B cell (primary cell): Measurements from ENCODE around the gene ATP6V1D. TPM values are rescaled to one million over a fixed set of nuclear protein-coding genes. Genes with fewer than 3 reads are reported as not detected.

Experiments used
- ATAC-seq: fragments of 200-7000 bp; cut with Tn5 transposase; one replicate; pipeline ENCODE4 v1.10.0; 2021; ENCODE audit warnings: low read depth, mild to moderate bottlenecking, moderate number of reproducible peaks, moderate library complexity
- CTCF ChIA-PET: fragments of 350-600 bp; sonication (Branson Sonifier 250); formaldehyde crosslinking; loops from one replicate; lab custom pipeline; 2021; ENCODE audit warnings: antibody characterized with exemption, inconsistent platforms; lab: Charles Lee
- POLR2A ChIA-PET: fragments of 350-600 bp; sonication (Branson Sonifier 250); formaldehyde crosslinking; loops from one replicate; lab custom pipeline; 2021; ENCODE audit warnings: antibody characterized with exemption; lab: Charles Lee
- DNase-seq: peaks from one replicate; pipeline ENCODE4 v3.0.0; 2013
- H2AFZ ChIP-seq: 2 replicates; pipeline ENCODE4 v1.6.1; 2012; ENCODE audit warnings: mild to moderate bottlenecking, low read depth, low read length; ENCODE audit not compliant: insufficient read depth, poor library complexity, severe bottlenecking
- H3K27ac ChIP-seq, 2 donors: 1 replicate in 1 of 2; 2 replicates in 1 of 2; pipeline ENCODE4 v1.5.1; 2012 to 2013; ENCODE audit warnings: low read length in 2 of 2, mild to moderate bottlenecking in 2 of 2, moderate library complexity in 1 of 2
- H3K27me3 ChIP-seq, 4 experiments: fragments of 200-600 bp in 1 of 4; sonication (generic) in 1 of 4; replicated peaks in 1 of 4; 1 replicate in 2 of 4; 2 replicates in 2 of 4; pipeline versions ENCODE4 v1.6.1 to v1.7.0; 2013 to 2016; ENCODE audit warnings: low read length in 3 of 4, mild to moderate bottlenecking in 2 of 4, mixed read lengths in 1 of 4, moderate library complexity in 1 of 4; ENCODE audit not compliant: insufficient read depth in 4 of 4, control insufficient read depth in 3 of 4; ENCODE audit errors: control extremely low read depth in 1 of 4
- H3K36me3 ChIP-seq, 2 experiments: replicated peaks in 1 of 2; 1 replicate in 1 of 2; 2 replicates in 1 of 2; pipeline versions ENCODE4 v1.6.1 to v1.7.1; 2013; ENCODE audit warnings: low read length in 1 of 2; ENCODE audit not compliant: insufficient read depth in 2 of 2, control insufficient read depth in 1 of 2; ENCODE audit errors: control extremely low read depth in 1 of 2, extremely low read depth in 1 of 2
- H3K4me1 ChIP-seq, 2 donors: fragments of 200-600 bp in 1 of 2; sonication (generic) in 1 of 2; 1 replicate in 1 of 2; 2 replicates in 1 of 2; pipeline versions ENCODE4 v1.5.1 to v1.6.1; 2013 to 2017; ENCODE audit warnings: low read length in 2 of 2; ENCODE audit not compliant: control insufficient read depth in 2 of 2, insufficient read depth in 2 of 2
- H3K4me2 ChIP-seq: replicated peaks from 2 replicates; pipeline ENCODE3; 2012; ENCODE audit warnings: mild to moderate bottlenecking, low read depth, low read length; ENCODE audit not compliant: poor library complexity, severe bottlenecking
- H3K4me3 ChIP-seq, 5 experiments: fragments of 200-600 bp in 1 of 5; sonication (generic) in 1 of 5; 1 replicate in 3 of 5; 2 replicates in 2 of 5; pipeline versions ENCODE4 v1.5.1 to v1.7.0; 2011 to 2016; ENCODE audit warnings: low read length in 4 of 5, mild to moderate bottlenecking in 4 of 5, low read depth in 2 of 5, control low read depth in 1 of 5, moderate library complexity in 1 of 5; ENCODE audit not compliant: insufficient read depth in 1 of 5; ENCODE audit errors: control extremely low read depth in 1 of 5, extremely low read depth in 1 of 5
- H3K79me2 ChIP-seq: fragments of 200-600 bp; sonication (generic); one replicate; pipeline ENCODE4 v1.6.0; 2016; ENCODE audit warnings: low read length; ENCODE audit not compliant: control insufficient read depth, insufficient read depth
- H3K9ac ChIP-seq: fragments of 200-600 bp; sonication (generic); 2 replicates; pipeline ENCODE4 v1.6.1; 2017; ENCODE audit warnings: mild to moderate bottlenecking, low read length, moderate library complexity
- H3K9me3 ChIP-seq, 3 donors: one replicate each; pipeline versions ENCODE4 v1.6.1 to v1.7.1; 2013; ENCODE audit warnings: low read length in 2 of 3; ENCODE audit not compliant: control insufficient read depth in 2 of 3, insufficient read depth in 1 of 3; ENCODE audit errors: control extremely low read depth in 1 of 3
- H4K20me1 ChIP-seq: 2 replicates; pipeline ENCODE4 v1.6.0; 2012; ENCODE audit warnings: mild to moderate bottlenecking, low read length; ENCODE audit not compliant: insufficient read depth, control insufficient read depth, poor library complexity, severe bottlenecking
- H3K27ac Mint-ChIP-seq: one replicate; pipeline ENCODE4 v1.8.0; 2021; ENCODE audit warnings: mixed read lengths
- H3K27me3 Mint-ChIP-seq: one replicate; pipeline ENCODE4 v1.8.0; 2021; ENCODE audit warnings: mixed read lengths
- H3K4me1 Mint-ChIP-seq: one replicate; pipeline ENCODE4 v1.8.0; 2021; ENCODE audit warnings: mixed read lengths
- H3K4me3 Mint-ChIP-seq: one replicate; pipeline ENCODE4 v1.8.0; 2021; ENCODE audit warnings: mixed read lengths
- H3K9me3 Mint-ChIP-seq: one replicate; pipeline ENCODE4 v1.8.0; 2022; ENCODE audit warnings: mixed read lengths; ENCODE audit not compliant: insufficient read depth
- CTCF ChIP-seq: fragments of 200-600 bp; IDR thresholded peaks from one replicate; pipeline ENCODE4 v1.8.0; 2022; ENCODE audit warnings: antibody characterized with exemption, mild to moderate bottlenecking
- EZH2 ChIP-seq: IDR thresholded peaks from 2 replicates; pipeline ENCODE4 v1.6.1; 2012; ENCODE audit warnings: borderline replicate concordance, low read depth, mild to moderate bottlenecking, moderate library complexity, low read length; ENCODE audit not compliant: insufficient read depth, poor library complexity, severe bottlenecking
- WGBS: methylation state at CpG from one replicate; pipeline ENCODE4 v1.1.5; 2013; ENCODE audit warnings: missing lambda C conversion rate; ENCODE audit not compliant: insufficient coverage; 5-methylcytosine and 5-hydroxymethylcytosine counted together
- intact Hi-C: fragments of 100-400 bp; cut with micrococcal nuclease; formaldehyde crosslinking; loops from one replicate; pipeline ENCODE4 v1.10.0; 2022
- polyA plus RNA-seq: library from polyadenylated mRNA; depleted of rRNA; stranded (reverse); fragments of >200 nt; gene quantifications from 2 replicates; pipeline ENCODE4 v1.2.3, GENCODE V29; 2012
- total RNA-seq, 2 donors: library from RNA; stranded (reverse); fragments of 120-200 nt in 1 of 2; gene quantifications; 1 replicate in 1 of 2; 2 replicates in 1 of 2; pipeline versions ENCODE4 v1.2.3 to v1.2.4, GENCODE V29; 2013 to 2022

ATP6V1D gene
- total and polyA plus RNA-seq, 2 donors (not counting 1 experiment from before 2014, with no cell fraction given), result 6.4 to 35.3 TPM

GRCh38 chr14:67319142-67319541 lies 40.5 kb downstream of the ATP6V1D start:
- no peaks in the 10 kb centered on the region for H4K20me1 ChIP-seq
- no peak overlapping the region for H3K27ac ChIP-seq
- Mint-ChIP-seq H3K9me3 (no peaks in the 10 kb centered on the region), H3K4me3 (no peak overlapping the region), H3K27ac (no peak overlapping the region), H3K27me3 (no peaks in the 10 kb centered on the region), H3K4me1 (no peaks in the 10 kb centered on the region)
- H3K4me3 ChIP-seq, result no peak overlapping the region
- intact Hi-C loops, result no loop called here
- DNase-seq (no peak), ATAC-seq (no peak)
- H3K79me2 ChIP-seq, result no peaks in the 10 kb centered on the region
- TF ChIP-seq CTCF (no peak), EZH2 (no peak)
- H3K4me1 ChIP-seq, result no peaks in the 10 kb centered on the region
- no peak overlapping the region for H3K9ac ChIP-seq
- H3K27me3 ChIP-seq, result no peaks in the 10 kb centered on the region
- CTCF ChIA-PET, result no interaction called here
- no peaks in the 10 kb centered on the region for H3K9me3 ChIP-seq
- POLR2A ChIA-PET, result no interaction called here
- H3K36me3 ChIP-seq, result peaks cover 3 to 11% of the 10 kb centered on the region in 2 experiments
- H2AFZ ChIP-seq, result no peak overlapping the region
- H3K4me2 ChIP-seq, result no peak overlapping the region

DNA sequence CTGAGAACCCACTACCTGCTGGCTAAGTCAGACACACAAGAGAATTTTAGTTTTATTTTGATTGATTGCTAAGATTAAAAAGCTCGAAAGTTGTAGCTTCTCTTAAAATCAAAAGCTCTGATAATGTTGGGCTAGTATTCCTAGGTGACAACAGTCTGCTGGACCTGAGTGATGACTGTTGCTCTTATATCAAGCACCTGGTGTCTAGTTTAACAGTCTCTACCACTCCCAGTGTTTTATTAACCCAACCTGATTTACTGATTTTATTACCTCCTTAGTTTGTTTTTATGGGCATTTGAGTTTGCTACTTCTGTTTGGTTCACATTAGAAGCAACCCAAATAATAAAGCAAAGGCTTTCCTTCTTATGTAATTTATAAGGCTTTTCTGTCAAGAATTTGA lies 41.8 kb downstream of the ATP6V1D start:
- ChIA-PET CTCF (interaction anchor here (0.6 kb wide), 1 partner anchor 21 kb away, joined by 3 read pairs; no protein-coding TSS in a partner anchor), POLR2A (no interaction called here)
- no peaks in the 10 kb centered on the region for H4K20me1 ChIP-seq
- no peak overlapping the region for H3K27ac ChIP-seq
- intact Hi-C loops, result no loop called here
- ATAC-seq (no peak), DNase-seq (no peak)
- no peaks in the 10 kb centered on the region for H3K9me3 ChIP-seq
- H2AFZ ChIP-seq, result no peak overlapping the region
- H3K4me1 Mint-ChIP-seq, result no peaks in the 10 kb centered on the region
- H3K79me2 ChIP-seq, result no peaks in the 10 kb centered on the region
- H3K27me3 ChIP-seq, result no peaks in the 10 kb centered on the region
- H3K4me1 ChIP-seq, result no peaks in the 10 kb centered on the region
- H3K36me3 ChIP-seq, result peaks cover 3 to 16% of the 10 kb centered on the region in 2 experiments
- H3K4me3 ChIP-seq, result no peak overlapping the region
- no peak overlapping the region for H3K4me2 ChIP-seq
- TF ChIP-seq EZH2 (no peak), CTCF (no peak)
- no CpG with 5 or more reads among the region's 1 CpG for whole genome bisulfite sequencing
- no peaks in the 10 kb centered on the region for H3K27me3 Mint-ChIP-seq
- no peak overlapping the region for H3K27ac Mint-ChIP-seq
- no peak overlapping the region for H3K9ac ChIP-seq
- H3K9me3 Mint-ChIP-seq, result no peaks in the 10 kb centered on the region
- H3K4me3 Mint-ChIP-seq, result no peak overlapping the region
